GM18909 (cell line): ENCODE data around the gene ANXA6.

ENCODE experiments used
- ATAC-seq: cut with Tn5 transposase; IDR thresholded peaks from one replicate; pipeline ENCODE4 v1.9.1; 2021; ENCODE audit warnings: mild to moderate bottlenecking; ENCODE audit not compliant: unreplicated experiment, poor library complexity

ANXA6 gene

GRCh38 chr5:151071021-151071420 lies 86.6 kb downstream of the ANXA6 start:
- ATAC-seq: no peak

- ATAC-seq: no peak
These were observed 87.1 kb downstream of the ANXA6 start for GRCh38 chr5:151070449-151070848.

GRCh38 chr5:151068433-151069197 lies 89.0 kb downstream of the ANXA6 start:
- ATAC-seq: peak; percentile 67

DNA sequence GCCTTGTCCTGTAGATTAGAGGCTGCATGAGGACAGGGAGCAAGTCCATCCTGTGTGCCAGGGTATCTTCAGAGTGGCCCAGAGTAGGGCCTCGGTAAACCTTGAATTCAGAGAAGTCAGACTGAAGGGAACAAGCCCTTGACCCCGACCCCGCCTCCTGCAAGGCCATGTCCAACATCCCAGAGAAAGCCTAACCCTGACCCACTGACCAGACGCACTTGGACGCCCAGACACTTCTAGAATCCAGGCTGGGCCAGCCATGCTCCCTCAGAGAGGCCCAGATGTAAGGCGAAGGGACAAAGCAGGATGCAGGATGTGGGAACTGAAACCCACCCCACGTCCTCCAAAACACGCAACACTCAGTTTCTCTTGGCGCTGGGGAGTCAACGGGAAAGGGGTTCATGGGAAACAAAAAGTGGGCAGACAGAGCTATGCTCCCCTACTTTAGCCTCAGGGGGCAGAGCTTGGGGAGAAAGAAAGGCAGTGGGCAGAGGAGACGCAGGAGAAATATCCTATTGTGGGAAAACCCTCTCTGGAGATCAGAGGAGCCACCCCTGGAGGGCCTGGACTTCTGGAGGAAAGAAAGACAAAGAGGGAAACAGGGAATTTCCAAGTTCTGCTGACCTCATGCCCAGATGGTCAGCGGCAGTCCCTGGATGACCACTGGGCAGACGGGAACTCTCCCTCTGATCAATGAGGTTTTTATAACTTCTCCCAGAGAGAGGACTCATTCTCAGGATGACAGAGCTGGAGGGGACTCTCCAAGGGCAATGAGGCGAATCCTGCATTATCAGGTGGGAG lies 89.7 kb downstream of the ANXA6 start:
- no peak for ATAC-seq

DNA sequence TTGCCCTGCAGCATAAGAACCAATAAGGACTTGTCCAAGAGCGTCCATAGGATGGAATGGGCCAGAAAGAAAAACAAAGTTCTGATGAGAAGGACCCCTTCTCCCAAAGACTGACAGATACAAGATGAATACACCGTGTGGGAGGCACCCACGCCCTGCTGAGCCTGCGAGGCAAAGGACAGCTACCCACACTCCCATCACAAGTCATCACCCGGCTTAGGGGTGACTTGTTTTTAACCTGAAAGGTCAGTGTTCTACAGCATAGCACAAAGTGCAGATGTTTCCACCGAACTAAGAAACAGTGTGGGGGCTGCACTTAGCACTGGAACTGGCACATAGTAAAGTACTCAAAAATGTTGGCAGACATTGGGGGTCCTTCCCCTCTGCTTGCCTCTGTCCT lies 90.7 kb downstream of the ANXA6 start:
- no peak for ATAC-seq

- no peak for ATAC-seq
These were observed 92.0 kb downstream of the ANXA6 start for GRCh38 chr5:151065609-151066008.

DNA sequence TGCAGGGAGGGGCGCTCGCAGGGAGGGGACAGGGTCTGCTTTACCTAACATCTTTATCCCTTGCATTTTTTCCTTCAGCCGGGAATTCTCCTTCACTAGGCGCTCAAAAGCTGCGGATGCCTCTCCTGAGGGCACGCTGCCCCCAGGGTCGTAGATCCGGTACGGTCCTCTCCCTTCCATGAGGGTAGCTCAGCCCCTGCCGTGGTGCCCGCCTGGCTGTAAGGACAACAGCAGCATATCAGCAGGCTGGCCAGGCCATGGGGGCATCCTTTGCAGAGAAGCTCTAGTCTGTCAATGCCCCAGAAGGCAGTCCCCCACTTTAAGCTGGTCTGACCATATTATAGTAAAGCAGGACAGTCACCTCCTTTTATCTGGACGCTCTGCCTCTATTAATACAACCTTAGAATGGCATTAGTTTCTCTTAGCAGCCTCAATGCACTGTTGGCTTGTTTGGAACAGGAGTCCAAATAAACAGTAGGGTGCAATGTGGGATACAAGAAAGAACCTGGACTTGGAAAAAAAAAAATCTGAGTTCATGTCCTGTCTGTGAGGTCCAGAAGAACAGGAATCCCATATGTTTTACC lies 92.6 kb downstream of the ANXA6 start:
- ATAC-seq: no peak

DNA sequence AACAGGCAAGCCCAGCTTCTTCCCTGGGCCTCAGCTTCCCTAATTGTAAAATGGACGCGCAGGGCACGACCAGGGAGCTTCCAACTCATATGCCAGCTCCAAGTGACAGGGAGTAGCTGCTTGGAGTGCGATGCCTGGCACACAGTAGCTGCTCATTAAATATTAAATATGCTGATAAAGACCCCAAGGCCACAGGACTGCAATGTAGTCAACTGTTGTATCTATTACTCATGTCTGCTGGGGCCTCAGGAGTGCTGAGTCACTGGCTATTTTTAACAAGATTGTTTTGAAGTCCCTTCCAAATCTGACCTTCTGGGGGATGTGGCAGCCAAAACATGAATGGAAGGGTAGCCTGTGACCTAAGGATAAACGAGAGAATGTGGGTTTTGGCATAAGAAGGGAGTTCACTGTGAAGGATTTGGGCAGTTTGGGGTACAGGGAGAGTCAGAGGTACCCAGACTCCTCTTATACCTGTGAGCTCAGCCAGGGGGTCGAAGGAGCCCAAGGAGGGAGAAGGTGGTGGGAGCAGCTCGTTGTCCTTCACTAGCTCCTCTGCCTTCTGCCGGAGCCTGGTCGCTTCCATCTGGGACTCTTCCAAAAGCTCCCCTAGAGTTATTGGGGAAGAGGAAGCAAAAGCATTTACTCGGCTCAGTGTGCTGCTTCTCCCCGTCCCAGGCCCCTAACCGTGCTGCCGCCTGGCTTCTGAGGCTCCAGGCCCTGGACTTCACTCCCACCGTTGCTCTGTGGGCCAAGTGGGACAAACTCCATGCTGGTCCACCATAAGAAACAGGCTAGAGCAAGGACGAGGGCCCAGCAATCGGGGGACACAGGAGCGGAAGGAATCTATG lies 94.2 kb downstream of the ANXA6 start:
- ATAC-seq: no peak

DNA sequence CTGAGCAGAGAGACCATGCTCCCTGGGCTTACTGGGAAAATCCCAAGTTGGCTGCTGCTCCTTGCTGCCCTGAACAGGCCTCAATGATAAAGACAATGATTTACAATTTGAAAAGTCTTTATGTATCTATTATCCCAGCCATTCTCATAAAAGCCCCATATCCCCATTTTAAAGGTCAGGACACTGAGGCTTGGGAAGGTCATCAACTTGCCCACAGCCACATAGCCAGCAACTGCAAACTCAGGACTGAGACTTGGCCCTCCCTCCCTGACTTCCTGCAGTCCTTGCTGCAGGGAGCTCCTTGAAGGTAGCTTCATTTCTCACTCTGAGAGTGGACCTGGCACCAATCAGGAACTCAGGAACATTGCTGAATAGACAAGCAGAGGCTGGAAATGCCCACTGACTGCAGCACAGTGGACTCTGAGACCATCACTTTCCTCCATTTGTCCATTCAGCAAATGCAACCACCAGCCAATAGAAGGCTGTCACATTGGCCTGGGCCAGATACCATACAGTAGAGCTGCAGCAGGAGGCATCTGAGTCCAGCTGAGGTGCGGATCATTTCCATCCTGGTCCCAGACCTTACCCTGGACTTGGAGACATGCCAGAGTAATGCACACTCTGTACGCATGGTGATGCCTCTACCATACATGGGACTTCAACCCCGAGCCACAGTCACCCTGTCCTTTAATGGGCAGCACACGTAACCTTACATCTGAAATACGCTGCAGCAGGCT lies 95.0 kb downstream of the ANXA6 start:
- ATAC-seq: no peak

GRCh38 chr5:151060742-151061141 lies 96.8 kb downstream of the ANXA6 start:
- no peak for ATAC-seq

DNA sequence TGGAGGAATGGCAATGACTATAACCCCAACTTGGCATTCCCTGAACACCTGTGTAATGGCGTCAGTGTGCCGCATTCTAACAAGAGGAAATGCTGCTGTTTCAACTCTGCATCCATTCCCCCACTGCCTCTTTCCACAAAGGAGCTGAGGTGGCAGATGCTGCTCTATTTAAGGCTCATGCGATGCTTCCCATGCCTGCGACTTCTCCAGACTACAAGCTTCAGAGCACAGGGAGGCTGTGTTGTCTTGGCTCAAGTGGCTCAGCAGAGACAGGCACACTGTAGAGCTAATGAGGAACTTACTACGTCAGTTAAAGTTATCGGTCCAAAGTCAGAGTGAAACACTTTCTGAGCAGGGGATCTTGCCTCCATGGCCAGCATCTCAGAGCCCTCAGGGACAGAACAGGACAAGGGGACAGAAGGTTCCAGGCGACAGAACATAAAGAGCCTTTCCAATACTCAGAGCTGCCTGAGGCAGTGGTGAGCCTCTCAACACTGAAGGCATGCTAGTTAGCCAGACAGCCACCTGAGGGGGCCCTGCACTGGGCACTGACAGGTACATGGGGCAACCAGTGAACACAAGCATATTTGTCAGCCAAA lies 98.6 kb downstream of the ANXA6 start:
- no peak for ATAC-seq

DNA sequence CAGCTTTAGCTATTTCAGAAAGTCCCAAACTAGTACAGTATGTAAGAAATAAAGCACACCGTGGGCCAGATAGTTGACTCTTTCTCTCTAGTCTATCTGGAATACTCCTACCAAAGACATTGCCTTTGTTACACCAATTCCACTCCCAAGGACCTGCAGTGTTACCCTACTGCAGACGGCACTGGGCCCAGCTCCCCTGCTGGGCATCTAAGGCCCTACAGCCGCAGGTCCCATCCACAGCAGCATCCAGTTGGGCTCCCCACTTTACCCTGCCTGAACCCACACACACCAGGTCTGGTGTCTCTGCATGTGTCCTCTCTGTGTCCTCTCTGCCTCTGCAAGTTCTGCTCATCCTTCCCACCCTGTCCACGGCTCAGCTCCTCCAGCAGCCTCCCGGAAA lies 99.3 kb downstream of the ANXA6 start:
- ATAC-seq: no peak

GRCh38 chr5:151056379-151057325 lies 100.9 kb downstream of the ANXA6 start:
- ATAC-seq: no peak

GRCh38 chr5:151055336-151055735 lies 102.2 kb downstream of the ANXA6 start:
- ATAC-seq: no peak

DNA sequence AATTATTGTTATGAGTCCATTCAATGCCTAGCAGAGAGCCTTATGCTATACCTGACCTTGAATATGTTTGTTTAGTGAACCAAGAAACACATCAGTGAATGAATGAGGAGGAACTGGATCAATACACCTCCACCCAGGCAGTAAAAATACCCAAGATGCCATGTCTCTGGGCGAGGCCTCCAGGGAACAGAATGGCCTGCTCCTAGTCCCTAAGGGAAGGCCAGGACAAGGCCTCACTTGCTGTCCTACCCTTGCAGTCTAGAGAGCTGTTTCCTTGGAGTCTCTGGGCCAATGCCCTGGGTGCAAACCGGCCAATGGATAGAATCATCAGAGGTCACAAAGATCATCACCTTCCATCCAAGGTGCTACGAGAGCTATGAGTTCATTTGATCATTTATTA lies 102.9 kb downstream of the ANXA6 start:
- ATAC-seq: no peak

GRCh38 chr5:151053796-151054462 lies 103.7 kb downstream of the ANXA6 start:
- ATAC-seq: no peak

- no peak for ATAC-seq
These were observed 104.7 kb downstream of the ANXA6 start for GRCh38 chr5:151052836-151053235.
